ENCODE data around the gene UTP18. TPM values are rescaled to one million over a fixed set of nuclear protein-coding genes. Genes with fewer than 3 reads are reported as not detected.
A peak's percentile ranks its signal among the peaks of the same experiment; 100 is the strongest.

UTP18 gene
- total and polyA plus RNA-seq, 10 of the 15 experiments (the other 5 are each of a cell fraction or from before 2014, with no cell fraction given): 31.0 to 111 (median 58.8) TPM

DNA sequence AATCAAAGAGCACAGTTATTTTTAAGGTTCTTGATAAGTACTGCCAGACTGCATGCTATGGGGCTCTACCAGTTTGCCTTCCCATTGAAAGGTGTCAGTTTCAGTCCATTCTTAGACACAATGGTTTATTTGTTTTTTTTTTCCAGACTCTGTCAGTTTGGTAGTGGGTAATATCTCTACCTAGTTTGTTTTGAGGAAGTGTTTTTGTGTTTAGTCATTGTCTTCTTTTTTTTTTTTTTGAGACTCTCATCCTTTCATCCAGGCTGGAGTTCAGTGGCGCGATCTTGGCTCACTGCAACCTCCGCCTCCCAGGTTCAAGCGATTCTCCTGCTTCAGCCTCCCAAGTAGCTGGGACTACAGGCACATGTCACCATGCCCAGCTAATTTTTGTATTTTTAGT, 4.1 kb downstream of the UTP18 start (continued):
- TF ChIP-seq, protein P1, sequence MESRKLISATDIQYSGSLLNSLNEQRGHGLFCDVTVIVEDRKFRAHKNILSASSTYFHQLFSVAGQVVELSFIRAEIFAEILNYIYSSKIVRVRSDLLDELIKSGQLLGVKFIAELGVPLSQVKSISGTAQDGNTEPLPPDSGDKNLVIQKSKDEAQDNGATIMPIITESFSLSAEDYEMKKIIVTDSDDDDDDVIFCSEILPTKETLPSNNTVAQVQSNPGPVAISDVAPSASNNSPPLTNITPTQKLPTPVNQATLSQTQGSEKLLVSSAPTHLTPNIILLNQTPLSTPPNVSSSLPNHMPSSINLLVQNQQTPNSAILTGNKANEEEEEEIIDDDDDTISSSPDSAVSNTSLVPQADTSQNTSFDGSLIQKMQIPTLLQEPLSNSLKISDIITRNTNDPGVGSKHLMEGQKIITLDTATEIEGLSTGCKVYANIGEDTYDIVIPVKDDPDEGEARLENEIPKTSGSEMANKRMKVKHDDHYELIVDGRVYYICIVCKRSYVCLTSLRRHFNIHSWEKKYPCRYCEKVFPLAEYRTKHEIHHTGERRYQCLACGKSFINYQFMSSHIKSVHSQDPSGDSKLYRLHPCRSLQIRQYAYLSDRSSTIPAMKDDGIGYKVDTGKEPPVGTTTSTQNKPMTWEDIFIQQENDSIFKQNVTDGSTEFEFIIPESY (IDR thresholded peaks at IDR 0.05): peak; percentile 91
- TF ChIP-seq SKIL (IDR thresholded peaks at IDR 0.05; ENCODE audit: low read depth, poor library complexity, severe bottlenecking) (peak; percentile 84), MLLT1 (IDR thresholded peaks at IDR 0.05) (peak; percentile 95), MEF2B (IDR thresholded peaks at IDR 0.05; ENCODE audit: partially characterized antibody, poor library complexity, severe bottlenecking) (peak; percentile 62), IKZF1 (conservative IDR thresholded peaks at IDR 0.05) (peak; percentile 54), IKZF2 (IDR thresholded peaks at IDR 0.05) (peak; percentile 82), NBN (IDR thresholded peaks at IDR 0.05) (peak; percentile 93), EP300 (IDR thresholded peaks at IDR 0.05; ENCODE audit: borderline replicate concordance in 1 of 2, control insufficient read depth in 1 of 2, low read depth in 2 of 2, low read length in 2 of 2) (peak in 1 of 2 experiments; percentile 61; a peak in 1 of 4 replicates)

Data from GM12878 (cell line).